Measurements from ENCODE around the gene FAM13C.

Gene FAM13C

DNA sequence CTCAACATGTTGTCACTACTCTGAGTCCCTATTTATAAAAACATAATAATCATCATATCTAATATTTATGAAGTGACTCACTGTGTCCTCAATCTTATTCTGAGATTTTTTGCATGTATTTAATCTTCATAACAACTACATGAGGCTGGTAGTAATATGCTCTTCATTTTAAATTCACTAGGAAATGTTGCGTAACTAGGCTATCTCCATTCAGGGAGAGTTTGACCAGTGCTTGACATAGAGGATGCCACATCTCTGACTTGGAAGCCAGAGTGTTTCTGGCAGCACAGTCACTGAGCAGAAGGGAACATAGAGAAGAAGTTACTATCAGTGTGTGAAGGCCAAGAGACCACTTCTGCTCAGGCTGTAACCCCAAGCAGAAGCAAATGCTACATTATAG, 88.9 kb downstream of the FAM13C start:
- Histone ChIP-seq H3K4me2 (ENCODE audit: insufficient read depth, low read length) (no peak overlapping the region), H3K4me3 (ENCODE audit: low read depth in 1 of 2, low read length in 2 of 2) (no peak overlapping the region), H3K27me3 (ENCODE audit: insufficient read depth, low read length, poor library complexity) (no peaks in the 10 kb centered on the region), H3K9me3 (ENCODE audit: insufficient read depth, low read length, severe bottlenecking) (no peaks in the 10 kb centered on the region), H3K4me1 (ENCODE audit: insufficient read depth, low read length) (no peaks in the 10 kb centered on the region), H2AFZ (ENCODE audit: low read depth, low read length) (no peak overlapping the region), H3K79me2 (ENCODE audit: insufficient read depth, low read length) (no peaks in the 10 kb centered on the region), H4K20me1 (ENCODE audit: insufficient read depth, low read length) (no peaks in the 10 kb centered on the region), H3K9ac (ENCODE audit: low read depth, low read length) (no peak overlapping the region), H3K36me3 (ENCODE audit: insufficient read depth, low read length) (no peaks in the 10 kb centered on the region), H3K27ac (ENCODE audit: low read length) (no peak overlapping the region)
- DNase-seq (no peak), ATAC-seq (ENCODE audit: insufficient read depth, low read depth) (no peak)
- no peak for TF ChIP-seq EZH2 (IDR thresholded peaks at IDR 0.05; ENCODE audit: borderline replicate concordance, low read depth, low read length, severe bottlenecking)
- TF ChIP-seq, protein P1, sequence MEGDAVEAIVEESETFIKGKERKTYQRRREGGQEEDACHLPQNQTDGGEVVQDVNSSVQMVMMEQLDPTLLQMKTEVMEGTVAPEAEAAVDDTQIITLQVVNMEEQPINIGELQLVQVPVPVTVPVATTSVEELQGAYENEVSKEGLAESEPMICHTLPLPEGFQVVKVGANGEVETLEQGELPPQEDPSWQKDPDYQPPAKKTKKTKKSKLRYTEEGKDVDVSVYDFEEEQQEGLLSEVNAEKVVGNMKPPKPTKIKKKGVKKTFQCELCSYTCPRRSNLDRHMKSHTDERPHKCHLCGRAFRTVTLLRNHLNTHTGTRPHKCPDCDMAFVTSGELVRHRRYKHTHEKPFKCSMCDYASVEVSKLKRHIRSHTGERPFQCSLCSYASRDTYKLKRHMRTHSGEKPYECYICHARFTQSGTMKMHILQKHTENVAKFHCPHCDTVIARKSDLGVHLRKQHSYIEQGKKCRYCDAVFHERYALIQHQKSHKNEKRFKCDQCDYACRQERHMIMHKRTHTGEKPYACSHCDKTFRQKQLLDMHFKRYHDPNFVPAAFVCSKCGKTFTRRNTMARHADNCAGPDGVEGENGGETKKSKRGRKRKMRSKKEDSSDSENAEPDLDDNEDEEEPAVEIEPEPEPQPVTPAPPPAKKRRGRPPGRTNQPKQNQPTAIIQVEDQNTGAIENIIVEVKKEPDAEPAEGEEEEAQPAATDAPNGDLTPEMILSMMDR (IDR thresholded peaks at IDR 0.05; ENCODE audit: borderline replicate concordance, extremely low read depth, low read length, poor library complexity, severe bottlenecking) = no peak

DNA sequence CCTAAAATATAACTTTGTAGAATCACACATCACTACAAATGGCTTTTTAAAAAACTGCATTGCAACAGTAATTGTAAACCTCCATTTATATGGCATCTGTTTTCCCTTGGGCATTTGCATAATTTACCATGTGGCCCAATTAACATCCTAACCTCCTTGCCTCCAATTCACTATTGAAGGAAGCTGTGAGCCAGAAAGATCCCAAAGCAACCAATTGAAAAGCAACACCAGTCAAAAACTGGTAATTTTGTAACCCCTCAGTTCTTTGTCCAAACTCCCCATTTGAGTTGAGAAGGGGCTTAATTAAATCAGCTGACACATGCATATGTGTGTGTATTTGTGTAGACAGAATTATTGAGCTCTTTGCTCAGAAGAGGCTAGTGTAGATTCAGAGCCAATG, 90.3 kb downstream of the FAM13C start:
- H3K36me3 ChIP-seq (ENCODE audit: insufficient read depth, low read length) = no peaks in the 10 kb centered on the region
- H3K9ac ChIP-seq (ENCODE audit: low read depth, low read length) = no peak overlapping the region
- DNase-seq (no peak), ATAC-seq (ENCODE audit: insufficient read depth, low read depth) (no peak)
- H3K4me3 ChIP-seq (ENCODE audit: low read depth in 1 of 2, low read length in 2 of 2) = no peak overlapping the region
- H3K79me2 ChIP-seq (ENCODE audit: insufficient read depth, low read length) = no peaks in the 10 kb centered on the region
- H4K20me1 ChIP-seq (ENCODE audit: insufficient read depth, low read length) = no peaks in the 10 kb centered on the region
- no peak overlapping the region for H3K4me2 ChIP-seq (ENCODE audit: insufficient read depth, low read length)
- H2AFZ ChIP-seq (ENCODE audit: low read depth, low read length) = no peak overlapping the region
- H3K27me3 ChIP-seq (ENCODE audit: insufficient read depth, low read length, poor library complexity) = no peaks in the 10 kb centered on the region
- H3K4me1 ChIP-seq (ENCODE audit: insufficient read depth, low read length) = no peaks in the 10 kb centered on the region
- no peak for TF ChIP-seq EZH2 (IDR thresholded peaks at IDR 0.05; ENCODE audit: borderline replicate concordance, low read depth, low read length, severe bottlenecking)
- TF ChIP-seq, protein P1 (IDR thresholded peaks at IDR 0.05; ENCODE audit: borderline replicate concordance, extremely low read depth, low read length, poor library complexity, severe bottlenecking) = no peak
- no peak overlapping the region for H3K27ac ChIP-seq (ENCODE audit: low read length)
- no peaks in the 10 kb centered on the region for H3K9me3 ChIP-seq (ENCODE audit: insufficient read depth, low read length, severe bottlenecking)

DNA sequence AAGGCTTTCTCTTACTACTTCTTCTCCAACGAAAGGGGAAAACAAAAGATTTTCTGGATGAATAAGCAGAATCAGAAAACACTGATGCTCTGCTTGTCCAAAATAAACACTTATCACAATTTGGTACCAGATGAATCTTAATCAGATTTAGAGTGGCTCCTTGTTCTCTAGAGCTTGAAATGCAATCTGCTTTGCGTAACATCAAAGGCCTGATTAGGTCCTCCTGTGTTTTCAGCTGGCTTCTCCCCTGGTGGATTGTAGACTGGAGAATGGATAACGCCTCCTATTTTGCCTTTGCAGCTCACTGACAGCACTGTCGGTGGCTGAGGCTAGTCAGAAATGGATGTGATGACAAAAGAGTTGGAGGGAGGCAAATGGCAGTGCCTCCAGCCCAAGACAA, 91.2 kb downstream of the FAM13C start:
- Histone ChIP-seq H4K20me1 (ENCODE audit: insufficient read depth, low read length) (no peaks in the 10 kb centered on the region), H3K9ac (ENCODE audit: low read depth, low read length) (no peak overlapping the region), H3K79me2 (ENCODE audit: insufficient read depth, low read length) (no peaks in the 10 kb centered on the region), H3K4me1 (ENCODE audit: insufficient read depth, low read length) (no peaks in the 10 kb centered on the region), H3K27ac (ENCODE audit: low read length) (no peak overlapping the region), H2AFZ (ENCODE audit: low read depth, low read length) (no peak overlapping the region), H3K4me3 (ENCODE audit: low read depth in 1 of 2, low read length in 2 of 2) (no peak overlapping the region), H3K9me3 (ENCODE audit: insufficient read depth, low read length, severe bottlenecking) (no peaks in the 10 kb centered on the region), H3K27me3 (ENCODE audit: insufficient read depth, low read length, poor library complexity) (no peaks in the 10 kb centered on the region), H3K4me2 (ENCODE audit: insufficient read depth, low read length) (no peak overlapping the region), H3K36me3 (ENCODE audit: insufficient read depth, low read length) (no peaks in the 10 kb centered on the region)
- DNase-seq (no peak), ATAC-seq (ENCODE audit: insufficient read depth, low read depth) (no peak)
- TF ChIP-seq, protein P1 (IDR thresholded peaks at IDR 0.05; ENCODE audit: borderline replicate concordance, extremely low read depth, low read length, poor library complexity, severe bottlenecking) = no peak
- no peak for TF ChIP-seq EZH2 (IDR thresholded peaks at IDR 0.05; ENCODE audit: borderline replicate concordance, low read depth, low read length, severe bottlenecking)

DNA sequence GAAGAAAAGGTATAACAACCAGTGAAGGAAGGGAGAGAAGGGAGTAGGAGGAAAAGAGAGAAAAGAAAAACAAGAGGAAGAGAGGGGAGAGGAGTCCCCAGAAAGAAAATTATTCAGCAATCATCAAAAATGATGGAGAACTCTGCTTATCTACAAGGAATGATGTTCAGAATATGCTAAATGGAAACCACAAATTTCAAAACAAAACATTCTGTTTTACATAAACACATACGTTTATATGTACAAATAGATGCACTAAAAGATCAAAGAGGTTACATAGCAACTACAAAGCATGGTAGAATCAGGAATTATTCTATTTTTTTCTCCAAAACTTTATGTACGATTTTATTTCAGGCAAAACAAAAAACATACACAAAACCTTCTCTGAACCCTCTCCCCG, 91.9 kb downstream of the FAM13C start:
- Histone ChIP-seq H3K27me3 (ENCODE audit: insufficient read depth, low read length, poor library complexity) (no peaks in the 10 kb centered on the region), H3K9me3 (ENCODE audit: insufficient read depth, low read length, severe bottlenecking) (no peaks in the 10 kb centered on the region), H3K4me2 (ENCODE audit: insufficient read depth, low read length) (no peak overlapping the region), H3K4me1 (ENCODE audit: insufficient read depth, low read length) (no peaks in the 10 kb centered on the region), H2AFZ (ENCODE audit: low read depth, low read length) (no peak overlapping the region), H3K9ac (ENCODE audit: low read depth, low read length) (no peak overlapping the region), H3K4me3 (ENCODE audit: low read depth in 1 of 2, low read length in 2 of 2) (no peak overlapping the region), H3K36me3 (ENCODE audit: insufficient read depth, low read length) (no peaks in the 10 kb centered on the region), H3K27ac (ENCODE audit: low read length) (no peak overlapping the region), H4K20me1 (ENCODE audit: insufficient read depth, low read length) (no peaks in the 10 kb centered on the region), H3K79me2 (ENCODE audit: insufficient read depth, low read length) (no peaks in the 10 kb centered on the region)
- DNase-seq (no peak), ATAC-seq (ENCODE audit: insufficient read depth, low read depth) (no peak)
- TF ChIP-seq, protein P1 (IDR thresholded peaks at IDR 0.05; ENCODE audit: borderline replicate concordance, extremely low read depth, low read length, poor library complexity, severe bottlenecking) = no peak
- no peak for TF ChIP-seq EZH2 (IDR thresholded peaks at IDR 0.05; ENCODE audit: borderline replicate concordance, low read depth, low read length, severe bottlenecking)

Measured in DND-41 (cell line).